Stomach (tissue), 9 donors: ENCODE results near the gene KCNQ1. TPM values are rescaled to one million over a fixed set of nuclear protein-coding genes. Genes with fewer than 3 reads are reported as not detected.

ENCODE experiments used
- DNase-seq, 2 donors: peaks; one replicate each; pipeline versions ENCODE4 v3.0.0 to v3.0.0-alpha.2; 2013 to 2019
- H3K27ac ChIP-seq, 5 donors: fragments of 200-600 bp in 4 of 5; sonication (generic) in 4 of 5; one replicate each; pipeline ENCODE4 v1.5.1; 2013 to 2019; ENCODE audit warnings: mild to moderate bottlenecking in 1 of 5, moderate library complexity in 1 of 5
- H3K27me3 ChIP-seq, 3 donors: fragments of 200-600 bp; sonication (generic); one replicate each; pipeline ENCODE4 v1.5.1; 2017 to 2019; ENCODE audit warnings: mixed run types in 1 of 3
- H3K36me3 ChIP-seq, 4 donors: fragments of 200-600 bp; sonication (generic); 1 replicate in 3 of 4; 2 replicates in 1 of 4; pipeline ENCODE4 v1.5.1; 2016 to 2019
- H3K4me1 ChIP-seq, 4 donors: fragments of 200-600 bp; sonication (generic); one replicate each; pipeline ENCODE4 v1.5.1; 2016 to 2019
- H3K4me3 ChIP-seq, 4 donors: fragments of 200-600 bp; sonication (generic) in 3 of 4; one replicate each; pipeline ENCODE4 v1.5.1; 2016 to 2019; ENCODE audit warnings: mild to moderate bottlenecking in 1 of 4
- H3K9me3 ChIP-seq, 4 donors: fragments of 200-600 bp; sonication (generic); one replicate each; pipeline ENCODE4 v1.5.1; 2016 to 2019
- EP300 ChIP-seq: sonication (generic); formaldehyde crosslinking; IDR thresholded peaks from one replicate; pipeline ENCODE4 v1.6.1; 2017; ENCODE audit warnings: antibody characterized with exemption
- POLR2A ChIP-seq, 4 donors: fragments of 450-650 bp; IDR thresholded peaks; one replicate each; pipeline ENCODE4 v1.6.1; 2016; ENCODE audit warnings: antibody characterized with exemption in 4 of 4, control low read depth in 2 of 4, mild to moderate bottlenecking in 1 of 4, moderate library complexity in 1 of 4
- POLR2AphosphoS5 ChIP-seq, 3 donors: sonication (generic); formaldehyde crosslinking; IDR thresholded peaks; one replicate each; pipeline ENCODE4 v1.6.1; 2016; ENCODE audit warnings: antibody characterized with exemption in 3 of 3
- WGBS, 5 donors: extraction: QIAGEN DNeasy Blood & Tissue Kit in 3 of 5; methylation state at CpG; one replicate each; pipeline versions ENCODE4 v1.1.5 to v1.1.7; 2013 to 2018; 5-methylcytosine and 5-hydroxymethylcytosine counted together
- intact Hi-C: fragments of 100-400 bp; cut with DNase I; formaldehyde crosslinking; loops from one replicate; pipeline ENCODE4 v1.15.1; 2023; ENCODE audit warnings: low total_unique reads
- polyA plus RNA-seq, 3 donors: library from polyadenylated mRNA; stranded (reverse); fragments of 200-250 nt; gene quantifications; one replicate each; pipeline ENCODE4 v1.2.3, GENCODE V29; 2013
- total RNA-seq, 5 donors: library from RNA; depleted of rRNA; stranded (reverse); fragments of >200 nt; gene quantifications; one replicate each; pipeline versions ENCODE4 v1.1.0 to v1.2.3, GENCODE V29; 2014 to 2016
- TF ChIP-seq, protein P1 (sequence below), 7 experiments: fragments of 450-650 bp in 4 of 7; fragments of 200-600 bp in 3 of 7; sonication (generic) in 3 of 7; IDR thresholded peaks; one replicate each; pipeline ENCODE4 v1.5.1; 2016 to 2019; ENCODE audit warnings: antibody characterized with exemption in 7 of 7, control low read depth in 2 of 7, mild to moderate bottlenecking in 1 of 7
- donor health status: healthy with polysubstance abuse.
- donor health status: Bipolar disorder and iron deficiency.
- donor health status: healthy.

Gene KCNQ1
- total and polyA plus RNA-seq, 8 donors = 12.1 to 155 (median 49.0) TPM

DNA sequence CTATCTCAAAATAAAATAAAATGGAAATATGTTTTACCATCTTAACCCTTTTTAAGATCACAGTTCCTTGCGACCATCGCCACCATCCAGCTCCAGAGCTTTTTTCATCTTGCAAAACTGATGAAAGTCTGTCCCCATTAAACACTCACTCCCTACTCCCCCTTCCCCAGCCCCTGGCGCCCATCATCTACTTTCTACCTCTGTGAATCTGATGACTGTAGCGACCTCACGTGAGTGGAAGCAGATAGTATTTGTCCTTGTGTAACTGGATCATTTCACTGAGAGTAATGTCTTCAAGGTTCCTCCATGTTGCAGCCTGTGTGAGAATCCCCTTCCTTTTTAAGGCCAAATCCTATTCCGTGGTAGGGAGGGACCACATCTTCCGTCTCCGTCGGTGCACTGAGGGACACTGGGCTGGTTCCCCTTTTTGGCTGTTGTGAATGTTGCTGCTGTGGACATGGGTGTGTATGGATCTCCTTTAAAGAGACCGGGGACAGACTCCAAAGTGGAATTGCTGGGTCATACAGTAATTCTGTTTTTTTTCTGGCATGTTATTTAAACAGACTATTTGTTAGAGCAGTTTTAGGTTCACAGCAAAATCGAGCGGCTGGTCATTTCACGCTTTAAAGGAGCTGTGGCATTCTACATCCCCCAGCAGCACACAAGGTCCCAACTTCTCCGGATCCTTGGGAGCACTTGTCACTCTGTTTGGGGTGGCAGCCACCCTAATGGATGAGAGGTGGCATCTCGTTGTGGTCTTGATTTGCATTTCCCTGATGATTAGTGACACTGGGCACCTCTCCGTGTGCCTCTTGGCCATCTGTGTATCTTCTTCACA is 120.0 kb downstream of the KCNQ1 start:
- H3K27ac ChIP-seq = no peak overlapping the region
- peaks cover 16 to 39% (median 20%) of the 10 kb centered on the region in 4 donors for H3K4me1 ChIP-seq
- no peak for DNase-seq
- intact Hi-C loops = no loop called here
- WGBS, 5 donors = 83 to 88% (median 87%) methylated on average over 16 of the region's 16 CpGs
- H3K4me3 ChIP-seq = no peak overlapping the region
- H3K27me3 ChIP-seq = no peaks in the 10 kb centered on the region
- H3K36me3 ChIP-seq = no peaks in the 10 kb centered on the region
- H3K9me3 ChIP-seq = no peaks in the 10 kb centered on the region
- TF ChIP-seq POLR2AphosphoS5 (IDR thresholded peaks at IDR 0.05) = no peak
- no peak for TF ChIP-seq POLR2A (IDR thresholded peaks at IDR 0.05)
- TF ChIP-seq, protein P1, sequence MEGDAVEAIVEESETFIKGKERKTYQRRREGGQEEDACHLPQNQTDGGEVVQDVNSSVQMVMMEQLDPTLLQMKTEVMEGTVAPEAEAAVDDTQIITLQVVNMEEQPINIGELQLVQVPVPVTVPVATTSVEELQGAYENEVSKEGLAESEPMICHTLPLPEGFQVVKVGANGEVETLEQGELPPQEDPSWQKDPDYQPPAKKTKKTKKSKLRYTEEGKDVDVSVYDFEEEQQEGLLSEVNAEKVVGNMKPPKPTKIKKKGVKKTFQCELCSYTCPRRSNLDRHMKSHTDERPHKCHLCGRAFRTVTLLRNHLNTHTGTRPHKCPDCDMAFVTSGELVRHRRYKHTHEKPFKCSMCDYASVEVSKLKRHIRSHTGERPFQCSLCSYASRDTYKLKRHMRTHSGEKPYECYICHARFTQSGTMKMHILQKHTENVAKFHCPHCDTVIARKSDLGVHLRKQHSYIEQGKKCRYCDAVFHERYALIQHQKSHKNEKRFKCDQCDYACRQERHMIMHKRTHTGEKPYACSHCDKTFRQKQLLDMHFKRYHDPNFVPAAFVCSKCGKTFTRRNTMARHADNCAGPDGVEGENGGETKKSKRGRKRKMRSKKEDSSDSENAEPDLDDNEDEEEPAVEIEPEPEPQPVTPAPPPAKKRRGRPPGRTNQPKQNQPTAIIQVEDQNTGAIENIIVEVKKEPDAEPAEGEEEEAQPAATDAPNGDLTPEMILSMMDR (IDR thresholded peaks at IDR 0.05) = no peak
- TF ChIP-seq EP300 = no peak

DNA sequence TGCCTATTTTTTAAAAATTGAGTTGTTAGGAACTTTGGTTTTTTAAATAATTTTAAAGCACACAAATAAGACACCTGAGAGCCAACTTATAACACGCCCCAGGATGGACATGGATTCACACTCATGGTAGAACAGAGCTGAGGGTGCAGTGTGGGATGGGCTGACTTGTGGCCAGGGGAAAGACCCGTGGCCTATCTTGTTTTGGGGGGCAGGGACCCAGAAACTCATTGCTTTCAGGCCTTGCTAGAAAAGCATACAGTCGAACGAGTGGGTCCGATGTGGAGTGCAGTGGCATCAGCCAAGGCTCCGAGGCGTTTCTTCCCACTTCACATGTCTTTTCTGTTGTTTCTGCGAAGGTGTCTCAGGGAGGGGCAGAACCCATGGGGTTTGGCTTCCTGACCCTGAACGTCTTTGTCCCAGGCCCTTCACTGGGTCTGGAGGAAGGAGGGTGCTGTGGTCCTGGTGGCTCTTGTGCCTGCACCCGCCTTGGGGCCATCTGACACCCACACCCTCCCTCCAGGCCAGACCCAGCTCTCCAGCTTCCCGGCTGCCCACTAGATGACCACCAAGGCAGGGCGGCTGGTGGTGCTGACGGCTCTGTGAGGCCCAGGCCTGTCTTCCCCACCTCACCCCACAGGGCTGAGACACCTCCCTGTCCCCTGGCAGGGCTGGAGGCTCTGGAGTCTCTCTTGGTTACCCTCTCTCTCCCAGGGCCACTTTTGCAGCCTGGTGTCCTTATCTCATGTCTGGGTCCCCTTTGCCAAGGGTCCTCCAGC is 120.8 kb downstream of the KCNQ1 start:
- Histone ChIP-seq H3K9me3 (no peaks in the 10 kb centered on the region), H3K4me3 (no peak overlapping the region), H3K27me3 (no peaks in the 10 kb centered on the region), H3K36me3 (peaks cover 0 to 2% (median 0%) of the 10 kb centered on the region in 4 donors), H3K4me1 (peaks cover 16 to 39% (median 20%) of the 10 kb centered on the region in 4 donors), H3K27ac (peak overlapping the region in 4 of 5 donors; percentile 15 to 32 (median 16))
- TF ChIP-seq EP300 (no peak), POLR2A (IDR thresholded peaks at IDR 0.05) (no peak), POLR2AphosphoS5 (IDR thresholded peaks at IDR 0.05) (no peak)
- TF ChIP-seq, protein P1 (IDR thresholded peaks at IDR 0.05) = no peak
- intact Hi-C loops = no loop called here
- no peak for DNase-seq
- 90 to 94% (median 93%) methylated on average over 13 of the region's 13 CpGs for WGBS, 5 donors

DNA sequence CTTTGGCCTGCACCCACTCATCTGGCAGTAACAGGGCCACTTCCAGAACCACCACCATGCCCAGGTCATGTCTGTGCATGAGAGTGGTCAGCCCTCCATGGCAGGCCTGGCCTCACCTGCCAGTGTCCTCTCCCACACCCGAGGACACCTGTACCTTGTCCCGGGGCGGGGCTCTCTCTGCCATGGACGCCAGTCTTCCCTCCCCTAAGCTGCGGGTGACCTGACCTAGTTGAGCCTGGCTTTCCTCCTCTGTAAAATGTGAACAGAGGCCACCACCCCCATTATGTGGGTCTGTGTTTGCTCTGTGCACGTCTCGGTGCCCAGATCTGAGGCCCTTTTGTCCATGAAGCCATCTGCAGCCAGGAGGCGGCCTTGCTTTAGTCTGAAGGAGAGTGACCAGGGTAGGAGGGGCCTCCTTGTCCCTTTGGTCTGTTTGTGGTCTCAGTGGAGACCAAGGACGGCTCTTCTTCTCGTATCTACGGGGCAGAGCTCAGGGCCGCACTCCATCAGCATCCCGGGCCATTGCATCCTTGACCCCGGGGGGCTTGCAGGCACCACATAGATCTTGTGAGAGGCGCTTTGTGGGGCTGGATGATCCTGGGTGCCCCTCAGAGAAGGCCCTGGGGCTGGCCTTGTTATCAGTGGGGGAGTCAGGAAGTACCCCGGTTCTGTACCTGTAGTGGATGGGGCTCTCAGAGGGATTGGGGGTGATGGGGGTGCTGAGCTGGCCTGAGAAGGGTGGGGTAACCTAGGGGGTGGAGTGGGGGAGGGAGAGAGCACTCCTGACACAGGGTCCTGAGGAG is 121.6 kb downstream of the KCNQ1 start:
- H3K27ac ChIP-seq = peak overlapping the region in 3 of 5 donors; percentile 15 to 32 (median 16)
- peak; percentile 35 to 68 for DNase-seq
- TF ChIP-seq EP300 (no peak), POLR2AphosphoS5 (IDR thresholded peaks at IDR 0.05) (no peak), POLR2A (IDR thresholded peaks at IDR 0.05) (no peak)
- TF ChIP-seq, protein P1 (IDR thresholded peaks at IDR 0.05) = no peak

More for the DNA sequence above, 121.6 kb downstream of the KCNQ1 start:
- intact Hi-C loops = no loop called here
- no peaks in the 10 kb centered on the region for H3K9me3 ChIP-seq
- no peak overlapping the region for H3K4me3 ChIP-seq
- H3K36me3 ChIP-seq = peaks cover 0 to 6% (median 0%) of the 10 kb centered on the region in 4 donors
- H3K4me1 ChIP-seq = peaks cover 16 to 35% (median 19%) of the 10 kb centered on the region in 4 donors
- H3K27me3 ChIP-seq = no peaks in the 10 kb centered on the region
- WGBS, 5 donors = 66 to 89% (median 72%) methylated on average over 12 to 16 of the region's 16 CpGs
